OCI-LY1 (cell line): Measurements from ENCODE around the gene HCN1.

Source experiments
- H2AFZ ChIP-seq: fragments of 200-600 bp; sonication (generic), shearing (Covaris generic); 2 replicates; pipeline ENCODE4 v1.6.0; 2014; ENCODE audit warnings: antibody characterized with exemption, mild to moderate bottlenecking, low read length
- H3F3A ChIP-seq: fragments of 200-600 bp; sonication (generic), shearing (Covaris generic); 2 replicates; pipeline ENCODE4 v1.6.0; 2014; ENCODE audit warnings: mild to moderate bottlenecking, antibody characterized with exemption, low read length, moderate library complexity; ENCODE audit not compliant: insufficient read depth
- H3K27ac ChIP-seq: fragments of 200-600 bp; sonication (generic); 2 replicates; pipeline ENCODE4 v1.5.1; 2014; ENCODE audit warnings: low read length, mixed run types, mild to moderate bottlenecking, low read depth; ENCODE audit not compliant: poor library complexity, severe bottlenecking
- H3K27me3 ChIP-seq: fragments of 200-600 bp; sonication (generic); 2 replicates; pipeline ENCODE4 v1.6.0; 2014; ENCODE audit warnings: antibody characterized with exemption, mild to moderate bottlenecking, low read length, moderate library complexity; ENCODE audit not compliant: insufficient read depth
- H3K36me3 ChIP-seq: fragments of 200-600 bp; sonication (generic); 2 replicates; pipeline ENCODE4 v1.6.1; 2014; ENCODE audit warnings: mild to moderate bottlenecking, antibody characterized with exemption, low read length, moderate library complexity, mixed read lengths; ENCODE audit not compliant: insufficient read depth
- H3K4me1 ChIP-seq: fragments of 200-600 bp; sonication (generic); 2 replicates; pipeline ENCODE4 v1.5.1; 2014; ENCODE audit warnings: mild to moderate bottlenecking, low read length, moderate library complexity; ENCODE audit not compliant: insufficient read depth, severe bottlenecking
- H3K4me2 ChIP-seq: fragments of 200-600 bp; sonication (generic), shearing (Covaris generic); 2 replicates; pipeline ENCODE4 v1.6.1; 2014; ENCODE audit warnings: low read length
- H3K4me3 ChIP-seq: fragments of 200-600 bp; sonication (generic); 2 replicates; pipeline ENCODE4 v1.5.1; 2014; ENCODE audit warnings: low read length, low read depth, mild to moderate bottlenecking, mixed read lengths; ENCODE audit not compliant: poor library complexity, severe bottlenecking
- H3K79me2 ChIP-seq: fragments of 200-600 bp; shearing (Covaris generic); 2 replicates; pipeline ENCODE4 v1.6.1; 2016; ENCODE audit warnings: mixed run types, low read length, mixed read lengths; ENCODE audit not compliant: insufficient read depth
- H3K9ac ChIP-seq: fragments of 200-600 bp; sonication (generic), shearing (Covaris generic); 2 replicates; pipeline ENCODE4 v1.6.1; 2014; ENCODE audit warnings: mild to moderate bottlenecking, low read length, mixed read lengths
- H3K9me2 ChIP-seq: fragments of 200-600 bp; sonication (generic), shearing (Covaris generic); 2 replicates; pipeline ENCODE4 v1.6.1; 2014; ENCODE audit warnings: low read depth, mild to moderate bottlenecking, low read length, mixed read lengths
- H3K9me3 ChIP-seq: fragments of 200-600 bp; shearing (Covaris generic); 2 replicates; pipeline ENCODE4 v1.6.1; 2014; ENCODE audit warnings: low read length, mixed read lengths
- H4K20me1 ChIP-seq: fragments of 200-600 bp; sonication (generic), shearing (Covaris generic); 2 replicates; pipeline ENCODE4 v1.6.0; 2016; ENCODE audit warnings: mild to moderate bottlenecking, low read length; ENCODE audit not compliant: insufficient read depth
- EZH2 ChIP-seq: fragments of 200-600 bp; sonication (generic), shearing (Covaris generic); IDR thresholded peaks from 2 replicates; pipeline ENCODE4 v1.8.0; 2017; ENCODE audit warnings: borderline replicate concordance, mixed run types, mild to moderate bottlenecking, antibody characterized with exemption, low read length, moderate library complexity, mixed read lengths
- TF ChIP-seq, protein P1 (sequence below): fragments of 200-600 bp; sonication (generic), shearing (Covaris generic); IDR thresholded peaks from 2 replicates; pipeline ENCODE4 v1.5.1; 2017; ENCODE audit warnings: mild to moderate bottlenecking, antibody characterized with exemption, low read length, moderate library complexity, mixed read lengths

The HCN1 gene

DNA sequence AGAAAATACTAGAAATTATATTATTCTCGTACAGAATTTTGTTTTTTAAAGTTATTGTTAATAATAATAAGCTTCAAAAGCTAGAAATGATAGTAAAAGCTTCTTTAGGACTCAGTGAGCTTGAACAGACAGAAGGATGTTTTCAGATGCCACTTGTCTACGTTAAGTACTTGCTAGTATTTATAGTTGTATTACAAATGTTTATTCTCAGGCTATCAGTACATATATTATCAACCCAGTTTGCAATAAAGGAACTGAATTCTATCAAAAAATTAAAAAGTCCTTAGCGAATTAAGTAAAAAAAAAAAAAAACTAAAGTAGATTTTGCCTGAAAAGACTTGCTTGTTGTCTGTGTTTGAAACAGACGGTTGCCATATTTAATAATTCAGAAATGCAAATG lies 23.9 kb downstream of the HCN1 start:
- Histone ChIP-seq H3K9ac (no peak overlapping the region), H3K36me3 (no peaks in the 10 kb centered on the region), H2AFZ (no peak overlapping the region), H3K4me1 (no peaks in the 10 kb centered on the region), H3K4me3 (no peak overlapping the region), H3K9me3 (no peaks in the 10 kb centered on the region), H3K4me2 (no peak overlapping the region), H3K9me2 (no peaks in the 10 kb centered on the region), H3K27ac (no peak overlapping the region), H3K79me2 (no peaks in the 10 kb centered on the region), H3K27me3 (no peaks in the 10 kb centered on the region), H4K20me1 (no peaks in the 10 kb centered on the region), H3F3A (no peaks in the 10 kb centered on the region)
- TF ChIP-seq, protein P1, sequence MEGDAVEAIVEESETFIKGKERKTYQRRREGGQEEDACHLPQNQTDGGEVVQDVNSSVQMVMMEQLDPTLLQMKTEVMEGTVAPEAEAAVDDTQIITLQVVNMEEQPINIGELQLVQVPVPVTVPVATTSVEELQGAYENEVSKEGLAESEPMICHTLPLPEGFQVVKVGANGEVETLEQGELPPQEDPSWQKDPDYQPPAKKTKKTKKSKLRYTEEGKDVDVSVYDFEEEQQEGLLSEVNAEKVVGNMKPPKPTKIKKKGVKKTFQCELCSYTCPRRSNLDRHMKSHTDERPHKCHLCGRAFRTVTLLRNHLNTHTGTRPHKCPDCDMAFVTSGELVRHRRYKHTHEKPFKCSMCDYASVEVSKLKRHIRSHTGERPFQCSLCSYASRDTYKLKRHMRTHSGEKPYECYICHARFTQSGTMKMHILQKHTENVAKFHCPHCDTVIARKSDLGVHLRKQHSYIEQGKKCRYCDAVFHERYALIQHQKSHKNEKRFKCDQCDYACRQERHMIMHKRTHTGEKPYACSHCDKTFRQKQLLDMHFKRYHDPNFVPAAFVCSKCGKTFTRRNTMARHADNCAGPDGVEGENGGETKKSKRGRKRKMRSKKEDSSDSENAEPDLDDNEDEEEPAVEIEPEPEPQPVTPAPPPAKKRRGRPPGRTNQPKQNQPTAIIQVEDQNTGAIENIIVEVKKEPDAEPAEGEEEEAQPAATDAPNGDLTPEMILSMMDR: no peak
- TF ChIP-seq EZH2: no peak

GRCh38 chr5:45648744-45649143 lies 47.4 kb downstream of the HCN1 start:
- no peak overlapping the region for H3K4me3 ChIP-seq
- H3K9ac ChIP-seq: no peak overlapping the region
- no peaks in the 10 kb centered on the region for H4K20me1 ChIP-seq
- no peaks in the 10 kb centered on the region for H3K9me3 ChIP-seq
- H3K36me3 ChIP-seq: no peaks in the 10 kb centered on the region
- TF ChIP-seq, protein P1: no peak
- no peak for TF ChIP-seq EZH2
- no peaks in the 10 kb centered on the region for H3K9me2 ChIP-seq
- no peaks in the 10 kb centered on the region for H3K79me2 ChIP-seq
- no peaks in the 10 kb centered on the region for H3F3A ChIP-seq
- no peak overlapping the region for H3K27ac ChIP-seq
- H3K4me1 ChIP-seq: no peaks in the 10 kb centered on the region
- H2AFZ ChIP-seq: no peak overlapping the region
- no peak overlapping the region for H3K4me2 ChIP-seq
- no peaks in the 10 kb centered on the region for H3K27me3 ChIP-seq

DNA sequence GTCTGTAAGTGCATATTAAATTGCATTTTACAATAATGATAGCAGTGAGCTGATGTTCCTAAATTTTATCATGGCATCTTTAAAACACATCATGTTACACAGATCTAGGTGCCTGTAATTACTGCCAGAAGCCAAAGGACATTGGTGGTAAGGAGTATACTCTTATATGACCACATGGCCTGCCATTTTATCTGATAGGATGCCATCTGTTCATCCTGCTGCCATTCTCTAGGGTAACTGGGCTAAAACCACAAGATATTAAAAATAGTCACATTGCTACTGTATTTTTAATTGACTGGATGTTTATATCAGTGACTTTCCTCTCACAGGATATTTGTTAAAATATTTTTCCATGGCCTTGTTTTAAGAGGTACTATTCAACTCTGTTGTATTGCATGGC lies 53.1 kb downstream of the HCN1 start:
- Histone ChIP-seq H3K9me2 (no peaks in the 10 kb centered on the region), H4K20me1 (no peaks in the 10 kb centered on the region), H3F3A (no peaks in the 10 kb centered on the region), H3K4me1 (no peaks in the 10 kb centered on the region), H3K79me2 (no peaks in the 10 kb centered on the region), H3K9ac (no peak overlapping the region), H3K36me3 (no peaks in the 10 kb centered on the region), H3K4me3 (no peak overlapping the region), H3K27me3 (no peaks in the 10 kb centered on the region), H2AFZ (no peak overlapping the region), H3K4me2 (no peak overlapping the region), H3K27ac (no peak overlapping the region), H3K9me3 (no peaks in the 10 kb centered on the region)
- TF ChIP-seq, protein P1: no peak
- no peak for TF ChIP-seq EZH2
